ENCODE results near the gene MYO18A.

MYO18A gene

GRCh38 chr17:29113334-29113733, 66.9 kb downstream of the MYO18A start:
- TF ChIP-seq ZNF121 (tag by site-specific recombination; IDR thresholded peaks at IDR 0.05) (no peak), KLF8 (tag by site-specific recombination; IDR thresholded peaks at IDR 0.05) (no peak), ZNF175 (tag by site-specific recombination; IDR thresholded peaks at IDR 0.05) (no peak), CTCF (tag by site-specific recombination; IDR thresholded peaks at IDR 0.05) (0 out of 2 replicates have a peak, but pooled peaks have one; percentile 17)
- Histone ChIP-seq H3K36me3 (ENCODE audit: control insufficient read depth in 2 of 2, insufficient read depth in 1 of 2, low read length in 2 of 2) (peaks cover 0 to 42% of the 10 kb centered on the region in 2 experiments; a peak in 1 of 3 replicates), H3K27ac (ENCODE audit: extremely low read depth, low read depth, low read length) (no peak overlapping the region), H3K4me3 (ENCODE audit: low read depth, low read length) (no peak overlapping the region), H3K4me1 (ENCODE audit: control insufficient read depth, insufficient read depth, low read length) (no peaks in the 10 kb centered on the region), H3K9me3 (ENCODE audit: control insufficient read depth, insufficient read depth, low read depth, low read length) (no peaks in the 10 kb centered on the region)
- ChIA-PET POLR2A (no interaction called here), CTCF (interaction anchor here (0.6 to 16.5 kb wide), 10 partner anchors 10 to 470 kb away, joined by 3 to 680 read pairs (median 5); partner anchors contain the start of gene PHF12)

DNA sequence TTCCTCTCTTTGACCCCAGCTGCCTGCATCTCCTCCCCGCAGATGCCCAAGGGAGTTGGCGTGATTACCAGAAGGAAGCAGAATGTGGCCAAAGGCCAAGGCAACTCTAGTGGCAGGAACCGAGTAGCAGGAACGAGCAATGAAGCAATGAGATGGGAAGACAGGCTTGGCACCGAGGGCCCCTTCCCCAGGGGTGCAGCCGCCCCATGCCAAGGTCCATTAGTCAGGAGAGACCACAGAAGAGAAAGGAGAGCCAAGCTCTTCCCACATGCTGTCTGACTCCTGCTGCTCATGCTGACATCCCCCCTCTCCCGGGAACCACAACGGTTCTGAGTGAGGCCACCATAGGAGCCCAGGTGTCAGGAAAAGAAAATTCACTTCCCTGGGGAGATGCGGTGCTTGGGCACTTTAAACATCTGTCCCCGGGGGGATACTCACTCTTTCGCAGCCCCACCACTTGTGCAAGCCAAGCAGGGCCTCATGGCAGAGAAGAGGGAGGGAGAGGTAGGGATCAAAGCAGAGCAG, 67.4 kb downstream of the MYO18A start:
- ChIA-PET CTCF (interaction anchor here (0.5 to 16.5 kb wide), 31 partner anchors 11 to 690 kb away, joined by 3 to 680 read pairs (median 6); partner anchors contain the start of genes PHF12, PIPOX, SEZ6 and TLCD1), POLR2A (interaction anchor here (1.6 kb wide), 1 partner anchor 147 kb away, joined by 15 read pairs; no protein-coding TSS in a partner anchor)
- no peaks in the 10 kb centered on the region for H3K9me3 ChIP-seq (ENCODE audit: control insufficient read depth, insufficient read depth, low read depth, low read length)
- H3K27ac ChIP-seq (ENCODE audit: extremely low read depth, low read depth, low read length): no peak overlapping the region
- peak; percentile 42; the same call in 1 of the 2 replicates for TF ChIP-seq ZNF341 (tag by site-specific recombination; IDR thresholded peaks at IDR 0.05; ENCODE audit: low read depth)
- no peak for TF ChIP-seq ZNF645 (tag by site-specific recombination; IDR thresholded peaks at IDR 0.05)
- TF ChIP-seq GLIS1 (tag by site-specific recombination; IDR thresholded peaks at IDR 0.05): peak; percentile 45; the same call in 1 of the 2 replicates
- TF ChIP-seq CTCF (tag by site-specific recombination; IDR thresholded peaks at IDR 0.05): no peak
- peak; percentile 97 for TF ChIP-seq ZIC2 (tag by site-specific recombination; IDR thresholded peaks at IDR 0.05)
- H3K36me3 ChIP-seq (ENCODE audit: control insufficient read depth in 2 of 2, insufficient read depth in 1 of 2, low read length in 2 of 2): peaks cover 0 to 45% of the 10 kb centered on the region in 2 experiments; a peak in 2 of 3 replicates
- no peak overlapping the region for H3K4me3 ChIP-seq (ENCODE audit: low read depth, low read length)
- H3K4me1 ChIP-seq (ENCODE audit: control insufficient read depth, insufficient read depth, low read length): no peaks in the 10 kb centered on the region

- Histone ChIP-seq H3K36me3 (ENCODE audit: control insufficient read depth in 2 of 2, insufficient read depth in 1 of 2, low read length in 2 of 2) (peaks cover 3 to 49% of the 10 kb centered on the region in 2 experiments; a peak in 2 of 3 replicates), H3K4me3 (ENCODE audit: low read depth, low read length) (no peak overlapping the region), H3K4me1 (ENCODE audit: control insufficient read depth, insufficient read depth, low read length) (no peaks in the 10 kb centered on the region), H3K27ac (ENCODE audit: extremely low read depth, low read depth, low read length) (no peak overlapping the region), H3K9me3 (ENCODE audit: control insufficient read depth, insufficient read depth, low read depth, low read length) (no peaks in the 10 kb centered on the region)
- ChIA-PET CTCF (interaction anchor here (0.5 to 16.5 kb wide), 49 partner anchors 9 to 844 kb away, joined by 3 to 680 read pairs (median 4); partner anchors contain the start of genes PHF12, PIPOX, SEZ6 and TLCD1), POLR2A (interaction anchor here (0.6 to 1.6 kb wide), 4 partner anchors 146 to 385 kb away, joined by 3 to 15 read pairs (median 4); no protein-coding TSS in a partner anchor)
- TF ChIP-seq CTCF (tag by site-specific recombination; IDR thresholded peaks at IDR 0.05) (peak; percentile 93), KLF8 (tag by site-specific recombination; IDR thresholded peaks at IDR 0.05) (peak; percentile 36; the same call in 1 of the 2 replicates), ZNF391 (tag by site-specific recombination; IDR thresholded peaks at IDR 0.05; ENCODE audit: borderline replicate concordance, low read depth) (0 out of 2 replicates have a peak, but pooled peaks have one; percentile 13), ZNF654 (tag by site-specific recombination; IDR thresholded peaks at IDR 0.05; ENCODE audit: low read depth) (peak; percentile 70), ZSCAN30 (tag by site-specific recombination; IDR thresholded peaks at IDR 0.05) (peak; percentile 34; the same call in 1 of the 2 replicates), ZNF2 (tag by site-specific recombination; IDR thresholded peaks at IDR 0.05) (0 out of 2 replicates have a peak, but pooled peaks have one; percentile 47), HIC1 (tag by site-specific recombination; IDR thresholded peaks at IDR 0.05) (no peak), PRDM1 (tag by site-specific recombination; IDR thresholded peaks at IDR 0.05) (peak; percentile 50; the same call in 1 of the 2 replicates), MEIS1 (CRISPR knock-in tag; IDR thresholded peaks at IDR 0.05; ENCODE audit: borderline replicate concordance) (no peak), ZNF629 (tag by site-specific recombination; IDR thresholded peaks at IDR 0.05) (no peak)
These were observed 68.2 kb downstream of the MYO18A start for GRCh38 chr17:29111816-29112499.

All from HEK293 (cell line).